ENCODE data around the gene TNS4.

- TF ChIP-seq REST (IDR thresholded peaks at IDR 0.05; ENCODE audit: low read depth) (no peak), TAF1 (IDR thresholded peaks at IDR 0.05; ENCODE audit: low read depth) (no peak), RAD21 (IDR thresholded peaks at IDR 0.05; ENCODE audit: low read depth) (no peak), NFIC (IDR thresholded peaks at IDR 0.05) (no peak), TEAD4 (IDR thresholded peaks at IDR 0.05) (no peak), MAX (IDR thresholded peaks at IDR 0.05) (no peak), EP300 (IDR thresholded peaks at IDR 0.05; ENCODE audit: borderline replicate concordance) (no peak), CEBPB (IDR thresholded peaks at IDR 0.05) (no peak)
Observed at GRCh38 chr17:40461732-40462342, 39.6 kb downstream of the TNS4 start.
